ENCODE data around the gene ADISSP. TPM values are rescaled to one million over a fixed set of nuclear protein-coding genes. Genes with fewer than 3 reads are reported as not detected.

ADISSP gene
- total RNA-seq, 1 donor from 2014 or later = 24.3 TPM

DNA sequence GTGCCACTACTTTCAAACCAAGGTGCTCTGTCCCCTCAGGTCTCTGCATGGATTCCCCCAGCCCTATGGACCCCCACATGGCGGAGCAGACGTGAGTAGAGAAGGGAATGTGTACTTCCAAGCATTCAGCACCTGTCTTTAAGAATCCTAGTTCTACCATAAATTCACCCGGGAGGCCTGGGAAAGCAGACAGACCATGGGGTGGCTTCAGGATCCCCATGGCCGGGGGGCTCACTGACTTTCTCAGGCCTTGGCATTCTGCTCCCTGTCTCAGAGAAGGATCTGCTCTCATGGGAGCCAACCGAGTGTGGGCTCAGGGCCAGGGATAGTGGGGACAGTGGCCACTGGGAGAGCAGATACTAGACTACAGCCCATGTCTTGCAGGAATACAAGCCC is 30.8 kb upstream of the ADISSP start:
- H3K36me3 Mint-ChIP-seq (ENCODE audit: unreplicated experiment) = peaks cover 41% of the 10 kb centered on the region
- H3K9me3 Mint-ChIP-seq (ENCODE audit: unreplicated experiment) = no peaks in the 10 kb centered on the region
- TF ChIP-seq, protein P1, sequence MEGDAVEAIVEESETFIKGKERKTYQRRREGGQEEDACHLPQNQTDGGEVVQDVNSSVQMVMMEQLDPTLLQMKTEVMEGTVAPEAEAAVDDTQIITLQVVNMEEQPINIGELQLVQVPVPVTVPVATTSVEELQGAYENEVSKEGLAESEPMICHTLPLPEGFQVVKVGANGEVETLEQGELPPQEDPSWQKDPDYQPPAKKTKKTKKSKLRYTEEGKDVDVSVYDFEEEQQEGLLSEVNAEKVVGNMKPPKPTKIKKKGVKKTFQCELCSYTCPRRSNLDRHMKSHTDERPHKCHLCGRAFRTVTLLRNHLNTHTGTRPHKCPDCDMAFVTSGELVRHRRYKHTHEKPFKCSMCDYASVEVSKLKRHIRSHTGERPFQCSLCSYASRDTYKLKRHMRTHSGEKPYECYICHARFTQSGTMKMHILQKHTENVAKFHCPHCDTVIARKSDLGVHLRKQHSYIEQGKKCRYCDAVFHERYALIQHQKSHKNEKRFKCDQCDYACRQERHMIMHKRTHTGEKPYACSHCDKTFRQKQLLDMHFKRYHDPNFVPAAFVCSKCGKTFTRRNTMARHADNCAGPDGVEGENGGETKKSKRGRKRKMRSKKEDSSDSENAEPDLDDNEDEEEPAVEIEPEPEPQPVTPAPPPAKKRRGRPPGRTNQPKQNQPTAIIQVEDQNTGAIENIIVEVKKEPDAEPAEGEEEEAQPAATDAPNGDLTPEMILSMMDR (IDR thresholded peaks at IDR 0.05) = no peak
- no peak for DNase-seq (ENCODE audit: extremely low spot score, unreplicated experiment)
- peak overlapping the region; percentile 94 for H3K4me3 Mint-ChIP-seq (ENCODE audit: unreplicated experiment)
- no peaks in the 10 kb centered on the region for H3K27me3 Mint-ChIP-seq (ENCODE audit: unreplicated experiment)
- H3K4me1 Mint-ChIP-seq (ENCODE audit: unreplicated experiment) = peaks cover 69% of the 10 kb centered on the region
- peak overlapping the region; percentile 90 for H3K27ac Mint-ChIP-seq (ENCODE audit: unreplicated experiment)

DNA sequence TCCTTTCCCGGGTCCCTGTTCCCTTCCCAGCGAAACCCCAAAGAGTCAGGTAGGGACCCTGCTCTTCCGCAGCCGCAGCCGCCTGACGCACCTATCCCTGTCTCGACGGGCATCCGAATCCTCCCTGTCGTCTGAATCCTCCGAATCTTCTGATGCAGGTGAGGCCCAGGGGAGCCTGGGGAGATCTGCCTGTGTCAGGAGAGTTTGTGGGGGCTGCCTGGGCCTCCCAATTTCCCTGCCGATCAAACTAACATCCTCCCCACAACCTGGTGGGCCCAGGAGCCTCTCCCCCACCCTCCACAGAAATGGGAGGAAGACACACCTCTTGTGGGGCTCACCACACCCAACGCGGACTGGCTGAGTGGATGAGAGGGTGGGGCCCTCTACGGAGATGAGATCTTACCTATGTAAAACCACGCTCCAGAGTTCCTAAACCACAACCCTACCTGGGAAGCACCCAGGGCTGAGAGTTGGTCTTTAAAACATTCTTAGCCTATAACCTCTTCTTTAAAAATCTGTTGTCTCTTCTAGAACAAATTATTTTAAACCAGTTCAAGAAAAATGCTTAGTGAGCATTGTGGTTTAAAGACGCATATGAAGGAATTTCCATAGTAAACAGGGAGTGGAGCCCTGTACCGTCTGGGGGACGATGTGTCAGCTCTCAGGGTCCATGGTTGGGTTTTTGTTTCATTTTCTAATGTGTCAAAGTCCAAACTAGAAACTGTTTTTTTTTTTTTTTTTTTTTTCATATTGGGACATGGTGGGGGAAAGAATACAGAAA is 30.2 kb upstream of the ADISSP start:
- peaks cover 37% of the 10 kb centered on the region for H3K36me3 Mint-ChIP-seq (ENCODE audit: unreplicated experiment)
- H3K27me3 Mint-ChIP-seq (ENCODE audit: unreplicated experiment) = no peaks in the 10 kb centered on the region
- H3K4me1 Mint-ChIP-seq (ENCODE audit: unreplicated experiment) = peaks cover 63% of the 10 kb centered on the region
- DNase-seq (ENCODE audit: extremely low spot score, unreplicated experiment) = no peak
- TF ChIP-seq, protein P1 (IDR thresholded peaks at IDR 0.05) = no peak
- peak overlapping the region; percentile 90 for H3K27ac Mint-ChIP-seq (ENCODE audit: unreplicated experiment)
- peak overlapping the region; percentile 94 for H3K4me3 Mint-ChIP-seq (ENCODE audit: unreplicated experiment)
- no peaks in the 10 kb centered on the region for H3K9me3 Mint-ChIP-seq (ENCODE audit: unreplicated experiment)

DNA sequence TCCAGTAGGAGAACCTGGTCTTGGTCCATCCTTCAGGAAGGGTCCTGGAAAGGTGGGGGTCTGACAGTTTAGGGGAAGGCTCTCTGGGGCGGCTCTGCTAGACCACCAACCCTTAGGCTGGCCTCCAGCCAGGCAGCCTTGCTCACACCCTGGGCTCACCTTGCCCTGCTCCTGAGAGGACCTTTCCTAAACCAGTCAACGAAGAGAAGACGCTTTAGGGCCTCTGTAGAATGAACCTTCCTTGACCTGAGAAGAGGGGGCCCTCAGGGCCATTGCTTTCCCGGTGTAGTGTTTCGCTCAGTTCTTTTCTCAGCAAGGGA is 29.6 kb upstream of the ADISSP start:
- Mint-ChIP-seq H3K4me3 (ENCODE audit: unreplicated experiment) (peak overlapping the region; percentile 94), H3K27ac (ENCODE audit: unreplicated experiment) (peak overlapping the region; percentile 90), H3K36me3 (ENCODE audit: unreplicated experiment) (peaks cover 32% of the 10 kb centered on the region), H3K4me1 (ENCODE audit: unreplicated experiment) (peaks cover 58% of the 10 kb centered on the region), H3K27me3 (ENCODE audit: unreplicated experiment) (no peaks in the 10 kb centered on the region), H3K9me3 (ENCODE audit: unreplicated experiment) (no peaks in the 10 kb centered on the region)
- no peak for DNase-seq (ENCODE audit: extremely low spot score, unreplicated experiment)
- TF ChIP-seq, protein P1 (IDR thresholded peaks at IDR 0.05) = no peak

DNA sequence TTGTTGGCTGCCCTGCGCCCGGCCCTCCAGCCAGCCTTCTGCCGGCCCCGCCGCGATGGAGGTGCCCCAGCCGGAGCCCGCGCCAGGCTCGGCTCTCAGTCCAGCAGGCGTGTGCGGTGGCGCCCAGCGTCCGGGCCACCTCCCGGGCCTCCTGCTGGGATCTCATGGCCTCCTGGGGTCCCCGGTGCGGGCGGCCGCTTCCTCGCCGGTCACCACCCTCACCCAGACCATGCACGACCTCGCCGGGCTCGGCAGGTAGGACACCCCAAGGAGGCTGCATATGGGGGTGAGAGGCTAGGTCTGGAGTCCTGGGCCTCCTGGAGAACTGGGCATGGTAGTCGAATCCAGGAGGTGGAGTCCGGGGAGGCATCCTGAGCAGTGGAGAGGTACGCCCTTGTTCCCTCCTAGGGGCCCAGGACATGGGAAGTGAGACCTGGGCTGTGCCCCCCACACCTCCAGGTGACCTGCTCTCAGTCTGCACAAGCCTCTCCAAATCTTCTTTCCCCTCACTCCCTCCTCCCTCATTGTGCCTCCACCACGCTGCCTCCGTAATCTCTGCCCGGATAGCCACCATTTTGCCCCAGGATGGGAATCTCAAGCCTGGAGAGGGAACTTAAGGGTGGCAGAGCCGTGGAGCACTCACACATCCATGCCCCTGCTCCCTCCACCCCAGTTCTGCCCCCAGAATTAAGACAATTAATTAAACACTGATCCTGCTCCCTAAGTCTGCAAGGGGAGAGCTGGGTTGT is 29.1 kb upstream of the ADISSP start:
- Mint-ChIP-seq H3K4me1 (ENCODE audit: unreplicated experiment) (peaks cover 54% of the 10 kb centered on the region), H3K4me3 (ENCODE audit: unreplicated experiment) (peak overlapping the region; percentile 94), H3K9me3 (ENCODE audit: unreplicated experiment) (no peaks in the 10 kb centered on the region), H3K27ac (ENCODE audit: unreplicated experiment) (peak overlapping the region; percentile 90), H3K36me3 (ENCODE audit: unreplicated experiment) (peaks cover 27% of the 10 kb centered on the region), H3K27me3 (ENCODE audit: unreplicated experiment) (no peaks in the 10 kb centered on the region)
- DNase-seq (ENCODE audit: extremely low spot score, unreplicated experiment) = no peak
- TF ChIP-seq, protein P1 (IDR thresholded peaks at IDR 0.05) = no peak
